Measurements from ENCODE around the gene KCTD13. TPM values are rescaled to one million over a fixed set of nuclear protein-coding genes. Genes with fewer than 3 reads are reported as not detected.

The KCTD13 gene
- total RNA-seq (2022; extraction: Qiagen RNA extraction; ENCODE audit: low read depth): 12.0 to 15.6 TPM (median 15.4 TPM) in 5 replicates

GRCh38 chr16:29925781-29926710 lies at the start of gene KCTD13:
Gene KCTD13, minus strand, starts transcription at chr16:29926226. Its CDS starts 193 bp downstream, at chr16:29926033.

GRCh38 chr16:29973384-29974246 lies 47.6 kb upstream of the KCTD13 start, which contains the start of gene TAOK2:
Gene TAOK2, plus strand, starts transcription at chr16:29973868. Its CDS starts 3,905 bp downstream, at chr16:29977773.

GRCh38 chr16:29961479-29962343 lies 35.7 kb upstream of the KCTD13 start, which contains the start of gene TMEM219:
Gene TMEM219, plus strand, starts transcription at chr16:29962079. Its CDS starts 1,065 bp downstream, at chr16:29963144.

GRCh38 chr16:29900102-29900887 lies 25.7 kb downstream of the KCTD13 start, which contains the start of gene ASPHD1:
Gene ASPHD1, plus strand, starts transcription at chr16:29900488. Its CDS starts 484 bp downstream, at chr16:29900972.

GRCh38 chr16:29899516-29900101 lies 26.4 kb downstream of the KCTD13 start, which contains the start of gene SEZ6L2:
Gene SEZ6L2, minus strand, starts transcription at chr16:29899550. Its CDS starts 531 bp downstream, at chr16:29899019.

GRCh38 chr16:29862884-29863668 lies 63.0 kb downstream of the KCTD13 start, which contains the start of gene CDIPT:
Gene CDIPT, minus strand, starts transcription at chr16:29863226. Its CDS starts 369 bp downstream, at chr16:29862857.

Other genes starting within 250 kb of the KCTD13 start
- 0.56 to 1.4 TPM (median 0.76 TPM) in 5 replicates for gene QPRT, start 247.0 kb downstream of the KCTD13 start, total RNA-seq (2022; extraction: Qiagen RNA extraction; ENCODE audit: low read depth)
- gene C16orf54, start 180.2 kb downstream of the KCTD13 start, total RNA-seq (2022; extraction: Qiagen RNA extraction; ENCODE audit: low read depth): not detected in 5 replicates
- gene ZG16, start 148.0 kb downstream of the KCTD13 start, total RNA-seq (2022; extraction: Qiagen RNA extraction; ENCODE audit: low read depth): not detected in 5 replicates
- gene KIF22, start 135.5 kb downstream of the KCTD13 start, total RNA-seq (2022; extraction: Qiagen RNA extraction; ENCODE audit: low read depth): 78.8 to 94.4 TPM (median 85.8 TPM) in 5 replicates
- 131 to 168 TPM (median 160 TPM) in 5 replicates for gene MAZ, start 119.7 kb downstream of the KCTD13 start, total RNA-seq (2022; extraction: Qiagen RNA extraction; ENCODE audit: low read depth)
- gene PRRT2, start 114.0 kb downstream of the KCTD13 start, total RNA-seq (2022; extraction: Qiagen RNA extraction; ENCODE audit: low read depth): 0.18 to 0.44 TPM (median 0.31 TPM) in 5 replicates
- 36.8 to 45.5 TPM (median 40.2 TPM) in 5 replicates for gene PAGR1, start 110.1 kb downstream of the KCTD13 start, total RNA-seq (2022; extraction: Qiagen RNA extraction; ENCODE audit: low read depth)
- 123 to 143 TPM (median 140 TPM) in 5 replicates for gene MVP, start 105.8 kb downstream of the KCTD13 start, total RNA-seq (2022; extraction: Qiagen RNA extraction; ENCODE audit: low read depth)
- gene CDIPT, start 63.0 kb downstream of the KCTD13 start, total RNA-seq (2022; extraction: Qiagen RNA extraction; ENCODE audit: low read depth): 63.2 to 92.0 TPM (median 89.5 TPM) in 5 replicates
- gene SEZ6L2, start 26.7 kb downstream of the KCTD13 start, total RNA-seq (2022; extraction: Qiagen RNA extraction; ENCODE audit: low read depth): 17.0 to 21.8 TPM (median 20.7 TPM) in 5 replicates
- gene ASPHD1, start 25.7 kb downstream of the KCTD13 start, total RNA-seq (2022; extraction: Qiagen RNA extraction; ENCODE audit: low read depth): 15.9 to 27.5 TPM (median 23.8 TPM) in 5 replicates
- gene TMEM219, start 35.9 kb upstream of the KCTD13 start, total RNA-seq (2022; extraction: Qiagen RNA extraction; ENCODE audit: low read depth): 81.2 to 101 TPM (median 94.7 TPM) in 5 replicates
- 24.7 to 33.4 TPM (median 31.0 TPM) in 5 replicates for gene TAOK2, start 47.6 kb upstream of the KCTD13 start, total RNA-seq (2022; extraction: Qiagen RNA extraction; ENCODE audit: low read depth)
- 13.9 to 14.9 TPM (median 14.3 TPM) in 5 replicates for gene HIRIP3, start 69.4 kb upstream of the KCTD13 start, total RNA-seq (2022; extraction: Qiagen RNA extraction; ENCODE audit: low read depth)
- gene INO80E, start 70.0 kb upstream of the KCTD13 start, total RNA-seq (2022; extraction: Qiagen RNA extraction; ENCODE audit: low read depth): 95.8 to 108 TPM (median 104 TPM) in 5 replicates
- gene DOC2A, start 84.8 kb upstream of the KCTD13 start, total RNA-seq (2022; extraction: Qiagen RNA extraction; ENCODE audit: low read depth): 1.7 to 2.3 TPM (median 1.9 TPM) in 5 replicates
- not detected in 5 replicates for gene C16orf92, start 97.0 kb upstream of the KCTD13 start, total RNA-seq (2022; extraction: Qiagen RNA extraction; ENCODE audit: low read depth)
- gene TLCD3B, start 105.0 kb upstream of the KCTD13 start, total RNA-seq (2022; extraction: Qiagen RNA extraction; ENCODE audit: low read depth): 0.10 to 0.31 TPM (median 0.23 TPM) in 5 replicates
- 1,570 to 1,920 TPM (median 1,807 TPM) in 5 replicates for gene ALDOA, start 139.5 kb upstream of the KCTD13 start, total RNA-seq (2022; extraction: Qiagen RNA extraction; ENCODE audit: low read depth)
- 125 to 145 TPM (median 144 TPM) in 5 replicates for gene PPP4C, start 149.8 kb upstream of the KCTD13 start, total RNA-seq (2022; extraction: Qiagen RNA extraction; ENCODE audit: low read depth)
- gene TBX6, start 165.7 kb upstream of the KCTD13 start, total RNA-seq (2022; extraction: Qiagen RNA extraction; ENCODE audit: low read depth): 0.13 to 0.25 TPM (median 0.18 TPM) in 5 replicates
- 5.5 to 8.8 TPM (median 8.1 TPM) in 5 replicates for gene YPEL3, start 170.0 kb upstream of the KCTD13 start, total RNA-seq (2022; extraction: Qiagen RNA extraction; ENCODE audit: low read depth)
- 1.4 to 2.4 TPM (median 2.1 TPM) in 5 replicates for gene GDPD3, start 187.3 kb upstream of the KCTD13 start, total RNA-seq (2022; extraction: Qiagen RNA extraction; ENCODE audit: low read depth)
- 32.6 to 35.7 TPM (median 33.8 TPM) in 5 replicates for gene MAPK3, start 197.0 kb upstream of the KCTD13 start, total RNA-seq (2022; extraction: Qiagen RNA extraction; ENCODE audit: low read depth)